Panc1 (cell line): ENCODE measurements around the gene H6PD. TPM values are rescaled to one million over a fixed set of nuclear protein-coding genes. Genes with fewer than 3 reads are reported as not detected.

Experiments used
- ATAC-seq: fragments of 200-7000 bp; cut with Tn5 transposase; 2 replicates; pipeline ENCODE4 v1.9.1; 2020; ENCODE audit warnings: mild to moderate bottlenecking, moderate library complexity
- BruUV-seq: library from RNA; stranded (reverse); fragments of 400-500 nt; replicated peaks from 2 replicates; lab custom pipeline; 2021; lab: Mats Ljungman, UMichigan
- CTCF ChIA-PET: fragments of 300-600 bp; sonication (Branson Sonifier 250); formaldehyde crosslinking; loops from one replicate; lab custom pipeline; 2022; ENCODE audit warnings: antibody characterized with exemption; lab: Charles Lee
- POLR2A ChIA-PET: fragments of 300-600 bp; sonication (Branson Sonifier 250); formaldehyde crosslinking; loops from one replicate; lab custom pipeline; 2022; ENCODE audit warnings: antibody characterized with exemption; lab: Charles Lee
- DNase-seq: peaks from one replicate; pipeline ENCODE4 v3.0.0-alpha.2; 2010; ENCODE audit warnings: low read depth, low spot score
- H3K27ac ChIP-seq: 2 replicates; pipeline ENCODE4 v1.5.1; 2011; ENCODE audit warnings: mild to moderate bottlenecking, low read length, inconsistent platforms
- H3K27me3 ChIP-seq: fragments of 200-500 bp; sonication (Bioruptor generic); 2 replicates; pipeline ENCODE4 v1.6.0; 2014; ENCODE audit warnings: low read length, inconsistent platforms; ENCODE audit not compliant: control insufficient read depth, insufficient read depth
- H3K36me3 ChIP-seq: fragments of 200-500 bp; sonication (Bioruptor generic); 2 replicates; pipeline ENCODE4 v1.5.1; 2014; ENCODE audit warnings: inconsistent platforms, mild to moderate bottlenecking, low read length, moderate library complexity; ENCODE audit not compliant: control insufficient read depth, insufficient read depth
- H3K4me1 ChIP-seq: 2 replicates; pipeline ENCODE4 v1.5.1; 2011; ENCODE audit warnings: inconsistent platforms, mild to moderate bottlenecking, low read length, moderate library complexity; ENCODE audit not compliant: control insufficient read depth, insufficient read depth
- H3K4me3 ChIP-seq, 2 experiments: 2 replicates each; pipeline ENCODE4 v1.5.1; 2011 to 2012; ENCODE audit warnings: low read depth in 2 of 2, low read length in 2 of 2, mild to moderate bottlenecking in 2 of 2, inconsistent platforms in 1 of 2, moderate library complexity in 1 of 2
- H3K9me3 ChIP-seq: fragments of 200-500 bp; sonication (Bioruptor generic); 2 replicates; pipeline ENCODE4 v1.5.1; 2014; ENCODE audit warnings: low read depth, mild to moderate bottlenecking, inconsistent platforms, low read length, moderate library complexity; ENCODE audit not compliant: control insufficient read depth, insufficient read depth
- POLR2AphosphoS5 ChIP-seq: IDR thresholded peaks from 2 replicates; pipeline ENCODE4 v1.6.1; 2012; ENCODE audit warnings: mild to moderate bottlenecking, low read depth, low read length, moderate library complexity
- SIN3A ChIP-seq: IDR thresholded peaks from 2 replicates; pipeline ENCODE4 v1.6.1; 2012; ENCODE audit warnings: low read depth, mild to moderate bottlenecking, low read length, moderate library complexity, borderline replicate concordance; ENCODE audit not compliant: insufficient read depth
- TCF7L2 ChIP-seq: IDR thresholded peaks from 2 replicates; pipeline ENCODE4 v1.6.1; 2011; ENCODE audit warnings: mild to moderate bottlenecking, low read depth, low read length, inconsistent platforms
- in situ Hi-C: cut with HindIII; loops from 2 replicates; pipeline ENCODE4 v1.10.0; 2016; ENCODE audit warnings: low sequenced_read_pairs, low pct_unique_long_range_greater_than_20kb
- intact Hi-C: fragments of 100-400 bp; cut with micrococcal nuclease; formaldehyde crosslinking; loops from one replicate; pipeline ENCODE4 v1.10.0; 2022; ENCODE audit not compliant: unreplicated experiment
- total RNA-seq: library from RNA; stranded (reverse); gene quantifications from one replicate; pipeline ENCODE4 v1.2.1, GENCODE V29; 2021; ENCODE audit not compliant: unreplicated experiment
- TF ChIP-seq, protein P1 (sequence below), 2 experiments: IDR thresholded peaks; 2 replicates each; pipeline ENCODE4 v1.6.1; 2011 to 2012; ENCODE audit warnings: low read depth in 2 of 2, control low read depth in 1 of 2, low read length in 1 of 2, mild to moderate bottlenecking in 1 of 2, moderate library complexity in 1 of 2; ENCODE audit not compliant: insufficient read depth in 1 of 2
- TF ChIP-seq, protein P2 (sequence below): fragments of 450-650 bp; IDR thresholded peaks from 2 replicates; pipeline ENCODE4 v1.5.1; 2017; ENCODE audit warnings: mild to moderate bottlenecking

The H6PD gene
- total RNA-seq, 1 experiment from 2014 or later, result 23.5 TPM

DNA sequence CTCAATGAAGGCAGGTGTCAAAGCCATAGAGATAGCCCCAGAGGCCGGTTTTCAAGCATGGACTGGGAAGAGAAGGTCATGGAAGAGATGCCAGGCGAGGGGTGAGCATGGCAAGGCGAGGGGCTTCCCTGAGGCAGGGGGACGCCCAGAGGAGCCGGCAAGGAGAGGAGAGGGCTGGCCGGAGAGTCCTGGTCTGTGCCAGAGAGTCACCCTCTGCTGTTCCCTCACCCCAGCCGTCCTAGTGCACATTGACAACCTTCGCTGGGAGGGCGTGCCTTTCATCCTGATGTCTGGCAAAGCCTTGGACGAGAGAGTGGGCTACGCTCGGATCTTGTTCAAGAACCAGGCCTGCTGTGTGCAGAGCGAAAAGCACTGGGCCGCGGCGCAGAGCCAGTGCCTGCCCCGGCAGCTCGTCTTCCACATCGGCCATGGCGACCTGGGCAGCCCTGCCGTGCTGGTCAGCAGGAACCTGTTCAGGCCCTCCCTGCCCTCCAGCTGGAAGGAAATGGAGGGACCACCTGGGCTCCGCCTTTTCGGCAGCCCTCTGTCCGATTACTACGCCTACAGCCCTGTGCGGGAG, 28.8 kb downstream of the H6PD start:
- Histone ChIP-seq H3K36me3 (no peaks in the 10 kb centered on the region), H3K9me3 (no peaks in the 10 kb centered on the region), H3K4me1 (peaks cover 12% of the 10 kb centered on the region), H3K27me3 (no peaks in the 10 kb centered on the region), H3K4me3 (no peak overlapping the region), H3K27ac (no peak overlapping the region)
- intact Hi-C loops, result no loop called here
- no TSS peak for BruUV-seq
- ATAC-seq (no peak), DNase-seq (no peak)
- TF ChIP-seq, protein P1, sequence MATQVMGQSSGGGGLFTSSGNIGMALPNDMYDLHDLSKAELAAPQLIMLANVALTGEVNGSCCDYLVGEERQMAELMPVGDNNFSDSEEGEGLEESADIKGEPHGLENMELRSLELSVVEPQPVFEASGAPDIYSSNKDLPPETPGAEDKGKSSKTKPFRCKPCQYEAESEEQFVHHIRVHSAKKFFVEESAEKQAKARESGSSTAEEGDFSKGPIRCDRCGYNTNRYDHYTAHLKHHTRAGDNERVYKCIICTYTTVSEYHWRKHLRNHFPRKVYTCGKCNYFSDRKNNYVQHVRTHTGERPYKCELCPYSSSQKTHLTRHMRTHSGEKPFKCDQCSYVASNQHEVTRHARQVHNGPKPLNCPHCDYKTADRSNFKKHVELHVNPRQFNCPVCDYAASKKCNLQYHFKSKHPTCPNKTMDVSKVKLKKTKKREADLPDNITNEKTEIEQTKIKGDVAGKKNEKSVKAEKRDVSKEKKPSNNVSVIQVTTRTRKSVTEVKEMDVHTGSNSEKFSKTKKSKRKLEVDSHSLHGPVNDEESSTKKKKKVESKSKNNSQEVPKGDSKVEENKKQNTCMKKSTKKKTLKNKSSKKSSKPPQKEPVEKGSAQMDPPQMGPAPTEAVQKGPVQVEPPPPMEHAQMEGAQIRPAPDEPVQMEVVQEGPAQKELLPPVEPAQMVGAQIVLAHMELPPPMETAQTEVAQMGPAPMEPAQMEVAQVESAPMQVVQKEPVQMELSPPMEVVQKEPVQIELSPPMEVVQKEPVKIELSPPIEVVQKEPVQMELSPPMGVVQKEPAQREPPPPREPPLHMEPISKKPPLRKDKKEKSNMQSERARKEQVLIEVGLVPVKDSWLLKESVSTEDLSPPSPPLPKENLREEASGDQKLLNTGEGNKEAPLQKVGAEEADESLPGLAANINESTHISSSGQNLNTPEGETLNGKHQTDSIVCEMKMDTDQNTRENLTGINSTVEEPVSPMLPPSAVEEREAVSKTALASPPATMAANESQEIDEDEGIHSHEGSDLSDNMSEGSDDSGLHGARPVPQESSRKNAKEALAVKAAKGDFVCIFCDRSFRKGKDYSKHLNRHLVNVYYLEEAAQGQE (IDR thresholded peaks at IDR 0.05; ENCODE audit: insufficient read depth in 1 of 2, low read depth in 2 of 2, low read length in 1 of 2), result no peak
- TF ChIP-seq POLR2AphosphoS5 (no peak), SIN3A (no peak), TCF7L2 (no peak)
- TF ChIP-seq, protein P2, sequence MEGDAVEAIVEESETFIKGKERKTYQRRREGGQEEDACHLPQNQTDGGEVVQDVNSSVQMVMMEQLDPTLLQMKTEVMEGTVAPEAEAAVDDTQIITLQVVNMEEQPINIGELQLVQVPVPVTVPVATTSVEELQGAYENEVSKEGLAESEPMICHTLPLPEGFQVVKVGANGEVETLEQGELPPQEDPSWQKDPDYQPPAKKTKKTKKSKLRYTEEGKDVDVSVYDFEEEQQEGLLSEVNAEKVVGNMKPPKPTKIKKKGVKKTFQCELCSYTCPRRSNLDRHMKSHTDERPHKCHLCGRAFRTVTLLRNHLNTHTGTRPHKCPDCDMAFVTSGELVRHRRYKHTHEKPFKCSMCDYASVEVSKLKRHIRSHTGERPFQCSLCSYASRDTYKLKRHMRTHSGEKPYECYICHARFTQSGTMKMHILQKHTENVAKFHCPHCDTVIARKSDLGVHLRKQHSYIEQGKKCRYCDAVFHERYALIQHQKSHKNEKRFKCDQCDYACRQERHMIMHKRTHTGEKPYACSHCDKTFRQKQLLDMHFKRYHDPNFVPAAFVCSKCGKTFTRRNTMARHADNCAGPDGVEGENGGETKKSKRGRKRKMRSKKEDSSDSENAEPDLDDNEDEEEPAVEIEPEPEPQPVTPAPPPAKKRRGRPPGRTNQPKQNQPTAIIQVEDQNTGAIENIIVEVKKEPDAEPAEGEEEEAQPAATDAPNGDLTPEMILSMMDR, result no peak
- ChIA-PET CTCF (interaction anchor here (0.6 kb wide), 1 partner anchor 58 kb away, joined by 4 read pairs; no protein-coding TSS in a partner anchor), POLR2A (no interaction called here)
- in situ Hi-C loops, result no loop called here

DNA sequence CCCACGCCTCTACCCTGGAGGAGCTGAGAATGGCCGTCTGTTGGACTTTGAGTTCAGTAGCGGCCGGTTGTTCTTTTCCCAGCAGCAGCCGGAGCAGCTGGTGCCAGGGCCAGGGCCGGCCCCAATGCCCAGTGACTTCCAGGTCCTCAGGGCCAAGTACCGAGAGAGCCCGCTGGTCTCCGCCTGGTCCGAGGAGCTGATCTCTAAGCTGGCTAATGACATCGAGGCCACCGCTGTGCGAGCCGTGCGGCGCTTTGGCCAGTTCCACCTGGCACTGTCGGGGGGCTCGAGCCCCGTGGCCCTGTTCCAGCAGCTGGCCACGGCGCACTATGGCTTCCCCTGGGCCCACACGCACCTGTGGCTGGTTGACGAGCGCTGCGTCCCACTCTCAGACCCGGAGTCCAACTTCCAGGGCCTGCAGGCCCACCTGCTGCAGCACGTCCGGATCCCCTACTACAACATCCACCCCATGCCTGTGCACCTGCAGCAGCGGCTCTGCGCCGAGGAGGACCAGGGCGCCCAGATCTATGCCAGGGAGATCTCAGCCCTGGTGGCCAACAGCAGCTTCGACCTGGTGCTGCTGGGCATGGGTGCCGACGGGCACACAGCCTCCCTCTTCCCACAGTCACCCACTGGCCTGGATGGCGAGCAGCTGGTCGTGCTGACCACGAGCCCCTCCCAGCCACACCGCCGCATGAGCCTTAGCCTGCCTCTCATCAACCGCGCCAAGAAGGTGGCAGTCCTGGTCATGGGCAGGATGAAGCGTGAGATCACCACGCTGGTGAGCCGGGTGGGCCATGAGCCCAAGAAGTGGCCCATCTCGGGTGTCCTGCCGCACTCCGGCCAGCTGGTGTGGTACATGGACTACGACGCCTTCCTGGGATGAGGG, 29.7 kb downstream of the H6PD start:
- no peaks in the 10 kb centered on the region for H3K27me3 ChIP-seq
- DNase-seq, result no peak
- POLR2A ChIA-PET, result interaction anchor here (0.6 kb wide), 1 partner anchor 482 kb away, joined by 3 read pairs; no protein-coding TSS in a partner anchor
- no peak for TF ChIP-seq TCF7L2
- no peak for TF ChIP-seq SIN3A
- TF ChIP-seq, protein P2, result no peak
- TF ChIP-seq, protein P1 (IDR thresholded peaks at IDR 0.05; ENCODE audit: insufficient read depth in 1 of 2, low read depth in 2 of 2, low read length in 1 of 2), result no peak
- TF ChIP-seq POLR2AphosphoS5, result no peak
- in situ Hi-C loops (no loop called here), intact Hi-C loops (no loop called here)
- H3K4me3 ChIP-seq, result no peak overlapping the region
- CTCF ChIA-PET, result interaction anchor here (0.5 to 0.6 kb wide), 2 partner anchors 57 to 62 kb away, joined by 4 to 5 read pairs; no protein-coding TSS in a partner anchor
- BruUV-seq, result no TSS peak
- ATAC-seq, result no peak
- H3K27ac ChIP-seq, result no peak overlapping the region
- no peaks in the 10 kb centered on the region for H3K9me3 ChIP-seq
- H3K36me3 ChIP-seq, result no peaks in the 10 kb centered on the region
- peaks cover 20% of the 10 kb centered on the region for H3K4me1 ChIP-seq
